Measurements from ENCODE around the gene CCDC136. TPM values are rescaled to one million over a fixed set of nuclear protein-coding genes. Genes with fewer than 3 reads are reported as not detected.

CCDC136 gene
- polyA plus RNA-seq, 3 donors = 10.3 to 12.7 (median 11.6) TPM

GRCh38 chr7:128775744-128776474 lies 15.9 kb upstream of the CCDC136 start, which contains the start of gene OPN1SW:
OPN1SW (minus strand) TSS chr7:128775794; CDS start chr7:128775781, 13 bp downstream.
- DNase-seq (ENCODE audit: low read depth in 3 of 3, low spot score in 2 of 3) = no peak

DNA sequence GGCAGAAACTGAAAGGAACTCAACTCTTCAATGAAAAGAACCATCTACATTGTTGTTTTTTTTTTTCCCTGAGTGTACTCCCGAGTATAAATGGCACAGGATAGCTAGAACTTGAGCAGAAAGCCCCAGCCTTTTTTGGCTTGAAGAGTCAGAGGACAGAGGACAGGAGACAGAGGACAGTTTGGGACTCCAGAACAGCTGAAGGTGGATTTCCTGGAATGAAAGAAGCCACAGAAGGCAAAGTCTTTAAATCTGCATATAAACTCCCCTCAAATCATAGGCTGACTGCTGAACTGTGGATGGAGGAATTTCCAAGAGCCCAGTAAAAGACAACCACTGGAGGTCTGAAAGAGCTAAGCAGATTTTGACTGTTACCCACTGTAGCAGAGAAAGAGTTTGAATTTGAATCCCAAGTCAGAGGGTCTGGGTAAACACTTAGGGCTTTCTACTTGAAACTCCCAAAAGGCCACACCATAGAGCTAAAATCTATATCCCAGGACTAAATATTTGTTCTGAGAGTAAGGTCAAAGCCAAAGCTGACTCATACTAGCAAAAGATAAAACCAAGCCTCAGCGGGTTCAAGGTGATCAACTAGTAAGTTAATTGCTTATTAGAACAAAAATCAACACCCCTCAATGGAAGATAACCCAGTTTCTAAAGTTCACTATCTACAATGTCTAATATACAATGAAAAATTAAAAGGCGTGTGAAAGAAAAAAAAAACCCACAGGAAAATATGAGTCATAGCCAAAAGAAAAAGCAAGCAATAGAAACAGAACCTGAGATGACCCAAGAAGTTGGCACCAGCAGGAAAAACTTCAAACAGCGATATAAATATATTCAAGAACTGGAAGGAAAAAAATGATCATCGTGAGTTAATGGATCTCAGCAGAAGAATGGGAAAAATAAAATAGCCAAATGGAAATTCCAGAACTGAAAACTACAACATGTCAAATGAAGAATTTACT lies 14.3 kb upstream of the CCDC136 start:
- no peak for DNase-seq (ENCODE audit: low read depth in 3 of 3, low spot score in 2 of 3)

DNA sequence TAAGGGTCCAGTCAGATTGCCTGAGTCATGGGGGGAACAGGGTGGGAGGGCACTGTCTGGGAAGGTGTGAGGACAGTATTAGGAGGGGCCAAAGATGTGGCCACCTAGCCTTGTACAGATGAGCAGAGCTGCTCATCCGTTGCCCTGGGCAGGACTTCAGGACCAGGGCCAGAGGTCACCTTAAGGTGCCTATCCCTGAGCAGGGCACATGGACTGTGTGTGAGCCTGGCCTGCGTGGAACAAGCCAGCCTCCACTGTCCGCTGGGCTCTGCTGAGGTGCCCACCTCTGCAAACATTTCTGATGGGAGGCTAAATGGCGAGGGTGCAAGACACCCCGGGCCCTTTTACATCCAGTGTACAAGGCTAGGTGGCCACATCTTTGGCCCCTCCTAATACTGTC lies 12.8 kb upstream of the CCDC136 start:
- no peak for DNase-seq (ENCODE audit: low read depth in 3 of 3, low spot score in 2 of 3)

GRCh38 chr7:128781126-128781525 lies 10.6 kb upstream of the CCDC136 start:
- DNase-seq (ENCODE audit: low read depth in 3 of 3, low spot score in 2 of 3) = no peak

- no peak for DNase-seq (ENCODE audit: low read depth in 3 of 3, low spot score in 2 of 3)
Measured at GRCh38 chr7:128781851-128782250, 9.9 kb upstream of the CCDC136 start.

DNA sequence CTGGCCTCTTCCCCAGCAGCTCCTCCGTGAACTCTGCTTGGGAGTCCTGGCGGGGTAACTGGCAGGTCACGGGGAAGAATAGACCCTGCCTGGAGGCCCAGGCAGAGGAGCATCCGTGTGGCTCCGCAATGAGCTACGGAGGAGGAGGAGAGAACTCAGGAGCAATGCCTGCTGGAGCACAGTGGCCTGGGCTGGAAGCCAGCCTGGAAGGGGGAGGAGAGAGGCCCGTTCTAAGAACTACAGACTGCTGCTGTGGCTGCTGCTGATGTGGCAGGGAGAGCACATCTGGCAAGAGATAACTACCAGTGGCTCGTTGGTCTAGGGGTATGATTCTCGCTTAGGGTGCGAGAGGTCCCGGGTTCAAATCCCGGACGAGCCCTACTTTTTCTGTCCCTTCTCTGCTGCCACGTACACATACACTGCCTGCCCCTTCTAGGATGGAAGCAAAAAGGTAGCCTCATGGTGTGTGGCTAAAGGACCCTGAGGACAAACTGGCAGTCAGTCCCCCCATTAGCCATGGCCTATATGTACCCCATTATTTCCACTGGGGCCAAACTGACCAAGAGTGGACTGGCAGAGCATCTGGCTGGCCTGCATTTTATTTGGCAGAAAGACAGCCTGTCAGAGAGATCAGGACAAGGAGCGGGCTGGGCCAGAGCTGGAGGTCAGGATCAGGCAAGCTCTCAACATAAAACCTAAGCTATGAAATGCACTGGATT lies 8.5 kb upstream of the CCDC136 start:
- DNase-seq (ENCODE audit: low read depth in 3 of 3, low spot score in 2 of 3) = peak in 1 of 3 donors; percentile 26

DNA sequence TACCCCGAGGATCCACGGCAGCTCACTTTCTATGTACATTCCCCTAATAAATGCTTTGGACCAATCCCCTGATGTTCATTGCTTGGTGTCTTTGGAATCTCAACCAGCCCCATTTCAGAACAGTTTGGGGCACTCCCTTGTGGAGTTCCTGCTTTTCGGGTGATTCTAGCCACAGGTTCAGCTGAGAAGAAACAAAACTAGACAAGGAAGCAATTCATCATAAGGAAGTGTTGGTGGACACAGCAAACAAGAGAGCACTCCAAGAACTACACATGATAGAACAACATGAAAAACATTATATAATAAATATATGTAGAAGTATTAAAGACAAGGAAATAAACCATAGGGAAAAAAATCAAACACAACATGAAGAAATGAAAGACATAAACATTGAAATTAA lies 6.0 kb upstream of the CCDC136 start:
- DNase-seq (ENCODE audit: low read depth in 3 of 3, low spot score in 2 of 3) = no peak

DNA sequence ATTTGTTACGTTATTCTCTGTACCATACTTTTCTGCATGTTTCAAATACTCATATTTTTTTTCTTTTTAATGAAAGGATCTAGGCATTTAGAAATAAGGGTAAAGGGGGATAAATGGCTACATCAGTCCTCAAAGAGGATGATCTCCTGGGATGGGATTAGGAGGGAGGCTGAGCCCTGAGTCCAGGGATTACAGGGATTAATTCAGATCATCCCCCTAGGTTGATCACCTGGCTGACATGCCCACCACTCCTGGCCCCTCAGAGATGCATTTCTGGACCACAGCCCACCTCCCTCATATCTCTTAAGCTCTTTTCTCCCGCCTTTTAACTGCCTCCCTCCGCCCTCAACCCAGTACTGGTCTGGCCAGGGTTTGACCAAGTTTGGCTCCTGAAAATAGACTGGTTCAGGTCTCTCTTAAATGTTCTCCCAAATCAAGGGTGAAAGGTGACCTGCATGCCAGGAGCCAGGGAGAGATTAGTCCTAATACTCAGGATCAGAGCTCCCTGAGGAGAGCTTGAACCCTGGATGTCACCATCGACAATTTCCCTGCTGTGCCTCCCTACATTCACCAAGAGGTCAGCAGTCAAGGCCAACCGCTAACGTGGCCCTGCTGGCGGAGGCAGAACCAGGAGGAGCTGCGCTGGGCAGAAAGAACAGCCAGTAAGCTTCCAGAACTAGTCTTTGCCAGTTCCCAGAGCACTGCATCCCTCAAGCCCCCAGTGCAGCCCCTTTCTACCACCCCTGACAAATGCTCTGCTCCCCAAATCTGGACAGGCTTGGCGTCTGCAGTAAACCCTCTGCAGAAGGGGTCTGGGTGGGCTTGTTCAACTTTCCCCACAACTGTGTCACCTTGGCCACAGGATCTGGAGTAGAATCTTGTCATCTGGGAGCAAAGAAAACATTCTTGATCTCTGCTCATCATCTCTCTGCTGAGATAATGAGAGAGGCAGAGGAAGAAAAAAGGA lies 3.0 kb upstream of the CCDC136 start:
- DNase-seq (ENCODE audit: low read depth in 3 of 3, low spot score in 2 of 3) = no peak

DNA sequence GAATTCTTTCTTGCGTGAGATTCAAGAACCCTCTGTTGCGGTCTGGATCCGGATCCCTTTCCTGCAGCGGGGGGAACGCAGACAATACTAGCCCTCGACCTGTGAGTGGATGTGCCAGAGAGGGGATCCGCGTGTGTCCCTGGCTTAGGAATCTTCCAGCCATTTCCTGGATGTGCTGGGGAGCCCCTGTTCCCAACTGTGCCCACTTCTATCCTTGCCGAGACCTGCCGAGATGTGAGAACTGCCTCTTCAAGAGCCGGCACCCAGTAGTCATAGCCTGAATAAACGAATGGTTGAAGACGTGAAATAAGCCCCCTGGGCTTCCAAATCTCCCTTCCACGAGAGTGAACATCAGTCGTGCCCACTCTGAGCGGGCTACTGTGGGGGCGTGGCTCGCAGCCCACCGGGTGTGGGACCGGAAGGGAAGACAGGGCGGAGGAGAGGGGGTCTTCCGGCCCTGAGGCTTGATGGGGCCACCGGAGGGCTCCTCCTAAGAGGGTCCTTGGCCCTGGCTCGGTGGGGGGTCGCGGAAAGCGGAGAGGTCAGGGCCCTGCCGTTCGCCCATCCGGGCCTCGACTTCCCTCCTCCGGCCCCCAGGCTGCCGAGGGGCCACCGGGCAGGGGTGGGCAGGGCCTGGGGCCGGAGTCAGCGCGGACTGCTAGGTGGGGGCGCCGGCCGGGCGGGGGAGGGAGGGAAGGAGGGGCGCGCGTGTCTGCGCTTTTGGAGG lies 1.3 kb upstream of the CCDC136 start:
- DNase-seq (ENCODE audit: low read depth in 3 of 3, low spot score in 2 of 3) = no peak

DNA sequence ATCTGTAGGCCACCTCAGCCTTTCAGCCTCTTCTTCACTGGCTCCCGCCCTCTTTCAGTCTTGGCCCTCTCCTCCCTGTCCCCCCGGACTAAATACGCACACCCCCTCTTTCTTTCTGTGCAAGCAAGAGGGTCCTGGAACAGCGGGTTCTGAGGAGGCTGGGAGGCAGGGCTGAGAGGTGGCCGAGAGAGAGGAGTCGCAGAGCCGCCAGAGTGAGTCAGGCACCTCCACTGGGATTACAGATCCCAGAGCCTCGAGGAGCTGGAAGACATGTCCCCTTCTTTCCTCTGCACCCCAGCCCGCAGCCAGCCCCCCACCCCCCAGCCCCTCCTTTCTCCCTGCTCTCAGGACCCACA lies 182 bp downstream of the CCDC136 start:
- no peak for DNase-seq (ENCODE audit: low read depth in 3 of 3, low spot score in 2 of 3)

DNA sequence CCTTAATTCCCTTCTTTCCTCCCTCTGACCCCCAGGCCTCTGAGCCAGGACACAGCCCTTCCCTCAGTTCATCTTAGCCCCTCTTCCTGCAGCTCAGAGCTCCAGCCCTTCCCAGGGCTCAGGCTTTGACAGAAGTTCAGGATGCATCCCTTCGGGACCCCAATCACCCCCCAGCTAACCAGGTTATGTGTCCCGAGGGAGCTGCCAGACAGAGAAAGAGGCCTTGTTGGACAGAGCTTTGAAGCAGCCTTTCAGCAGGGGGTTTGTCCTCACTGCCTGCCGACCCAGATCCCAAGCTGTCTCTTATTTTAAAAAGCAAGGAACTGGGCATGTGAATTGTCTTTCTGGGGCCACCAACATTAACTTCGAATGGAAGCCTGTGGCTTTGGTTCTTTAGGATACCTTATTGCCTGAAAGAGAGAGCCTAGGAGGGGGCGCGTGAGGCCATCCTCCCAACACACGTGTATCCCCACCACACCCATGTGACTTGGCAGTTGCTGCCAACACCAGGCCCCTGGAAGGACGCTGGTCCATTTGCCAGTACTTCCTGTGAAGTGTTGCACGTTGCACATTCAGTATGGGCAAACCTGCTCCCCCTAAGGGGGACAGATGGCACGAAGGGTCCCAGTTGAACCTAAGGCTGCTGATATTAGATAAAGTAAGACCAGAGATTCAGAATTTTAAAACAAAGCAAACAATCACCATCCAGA lies 858 bp downstream of the CCDC136 start:
- DNase-seq (ENCODE audit: low read depth in 3 of 3, low spot score in 2 of 3) = no peak

DNA sequence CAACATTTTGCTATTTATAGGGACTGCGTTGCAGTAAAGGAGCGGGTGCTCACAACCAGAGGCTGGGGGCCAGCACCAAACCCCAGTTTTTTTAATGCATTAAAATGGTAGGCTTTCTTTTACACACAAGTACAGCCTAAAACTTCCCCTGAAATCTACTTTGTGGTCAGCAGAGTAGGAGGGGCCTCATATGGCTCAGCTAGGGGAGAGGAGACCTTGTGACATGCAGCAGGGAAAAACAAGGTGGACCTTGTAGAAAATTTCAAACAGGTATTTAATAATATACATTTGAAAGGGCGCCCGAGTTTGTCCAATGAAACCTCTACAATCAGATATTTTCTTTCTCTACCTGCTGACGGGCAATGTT lies 1.4 kb downstream of the CCDC136 start:
- no peak for DNase-seq (ENCODE audit: low read depth in 3 of 3, low spot score in 2 of 3)

- DNase-seq (ENCODE audit: low read depth in 3 of 3, low spot score in 2 of 3) = no peak
Measured at GRCh38 chr7:128794020-128794419, 2.3 kb downstream of the CCDC136 start.

- no peak for DNase-seq (ENCODE audit: low read depth in 3 of 3, low spot score in 2 of 3)
Measured at GRCh38 chr7:128794436-128794835, 2.7 kb downstream of the CCDC136 start.

- DNase-seq (ENCODE audit: low read depth in 3 of 3, low spot score in 2 of 3) = no peak
Measured at GRCh38 chr7:128795129-128795528, 3.4 kb downstream of the CCDC136 start.

GRCh38 chr7:128796327-128796726 lies 4.6 kb downstream of the CCDC136 start:
- no peak for DNase-seq (ENCODE audit: low read depth in 3 of 3, low spot score in 2 of 3)

- DNase-seq (ENCODE audit: low read depth in 3 of 3, low spot score in 2 of 3) = no peak
Measured at GRCh38 chr7:128799451-128799850, 7.7 kb downstream of the CCDC136 start.

GRCh38 chr7:128800567-128800966 lies 8.8 kb downstream of the CCDC136 start:
- no peak for DNase-seq (ENCODE audit: low read depth in 3 of 3, low spot score in 2 of 3)

- no peak for DNase-seq (ENCODE audit: low read depth in 3 of 3, low spot score in 2 of 3)
Measured at GRCh38 chr7:128801003-128801402, 9.2 kb downstream of the CCDC136 start.

Measured in right renal cortex interstitium (tissue), 3 donors.